HEK293 (cell line): Measurements from ENCODE around the gene ZNF471.

Experiments used
- ELK4 ChIP-seq: IDR thresholded peaks from 2 replicates; pipeline ENCODE4 v1.6.1; 2011; ENCODE audit warnings: mild to moderate bottlenecking, low read depth, low read length, borderline replicate concordance
- HIC1 ChIP-seq: fragments of 450-650 bp; formaldehyde crosslinking; IDR thresholded peaks from 2 replicates; pipeline ENCODE4 v1.5.1; 2016; ENCODE audit warnings: missing biosample characterization, missing genetic modification characterization
- KLF1 ChIP-seq: fragments of 450-650 bp; formaldehyde crosslinking; IDR thresholded peaks from 2 replicates; pipeline ENCODE4 v1.5.1; 2016; ENCODE audit warnings: missing biosample characterization, missing genetic modification characterization
- MEIS1 ChIP-seq: sonication (generic); formaldehyde crosslinking; IDR thresholded peaks from 2 replicates; pipeline ENCODE4 v1.8.1; 2022; ENCODE audit warnings: missing genetic modification reagents, mild to moderate bottlenecking, borderline replicate concordance
- PRDM2 ChIP-seq: fragments of 450-650 bp; formaldehyde crosslinking; IDR thresholded peaks from 2 replicates; pipeline ENCODE4 v1.5.1; 2016; ENCODE audit warnings: missing biosample characterization, missing genetic modification characterization, borderline replicate concordance
- PRDM4 ChIP-seq: fragments of 450-650 bp; formaldehyde crosslinking; IDR thresholded peaks from 2 replicates; pipeline ENCODE4 v1.5.1; 2017; ENCODE audit warnings: missing biosample characterization, missing genetic modification characterization
- SALL2 ChIP-seq: fragments of 450-650 bp; formaldehyde crosslinking; IDR thresholded peaks from 2 replicates; pipeline ENCODE4 v1.5.0; 2017; ENCODE audit warnings: missing biosample characterization, mild to moderate bottlenecking, missing genetic modification characterization, borderline replicate concordance
- SP3 ChIP-seq: fragments of 450-650 bp; formaldehyde crosslinking; IDR thresholded peaks from 2 replicates; pipeline ENCODE4 v1.5.1; 2016; ENCODE audit warnings: missing biosample characterization, missing genetic modification characterization
- YY2 ChIP-seq: fragments of 450-650 bp; formaldehyde crosslinking; IDR thresholded peaks from 2 replicates; pipeline ENCODE4 v1.5.1; 2016; ENCODE audit warnings: missing biosample characterization, missing genetic modification characterization
- ZBTB21 ChIP-seq: fragments of 450-650 bp; formaldehyde crosslinking; IDR thresholded peaks from 2 replicates; pipeline ENCODE4 v1.5.1; 2017; ENCODE audit warnings: missing biosample characterization, missing genetic modification characterization
- ZBTB7A ChIP-seq: fragments of 450-650 bp; formaldehyde crosslinking; IDR thresholded peaks from 2 replicates; pipeline ENCODE4 v1.5.1; 2016; ENCODE audit warnings: low read depth, missing biosample characterization, missing genetic modification characterization
- ZNF146 ChIP-seq: fragments of 450-650 bp; formaldehyde crosslinking; IDR thresholded peaks from 2 replicates; pipeline ENCODE4 v1.5.1; 2016; ENCODE audit warnings: missing biosample characterization, missing genetic modification characterization
- ZNF169 ChIP-seq: fragments of 450-650 bp; formaldehyde crosslinking; IDR thresholded peaks from 2 replicates; pipeline ENCODE4 v1.5.1; 2016; ENCODE audit warnings: missing biosample characterization, missing genetic modification characterization
- ZNF175 ChIP-seq: fragments of 450-650 bp; formaldehyde crosslinking; IDR thresholded peaks from 2 replicates; pipeline ENCODE4 v1.5.1; 2016; ENCODE audit warnings: missing biosample characterization, missing genetic modification characterization
- ZNF341 ChIP-seq: fragments of 450-650 bp; formaldehyde crosslinking; IDR thresholded peaks from 2 replicates; pipeline ENCODE4; 2016; ENCODE audit warnings: low read depth, missing biosample characterization, missing genetic modification characterization
- ZNF404 ChIP-seq: fragments of 450-650 bp; formaldehyde crosslinking; IDR thresholded peaks from 2 replicates; pipeline ENCODE4 v1.5.1; 2017; ENCODE audit warnings: missing biosample characterization, missing genetic modification characterization
- ZNF610 ChIP-seq: fragments of 450-650 bp; formaldehyde crosslinking; IDR thresholded peaks from 2 replicates; pipeline ENCODE4 v1.5.1; 2016; ENCODE audit warnings: missing biosample characterization, missing genetic modification characterization, borderline replicate concordance
- ZNF621 ChIP-seq: fragments of 450-650 bp; formaldehyde crosslinking; IDR thresholded peaks from 2 replicates; pipeline ENCODE4 v1.5.1; 2017; ENCODE audit warnings: missing biosample characterization, missing genetic modification characterization
- ZNF629 ChIP-seq: fragments of 450-650 bp; formaldehyde crosslinking; IDR thresholded peaks from 2 replicates; pipeline ENCODE4 v1.5.1; 2017; ENCODE audit warnings: missing biosample characterization, missing genetic modification characterization
- ZNF639 ChIP-seq: fragments of 450-650 bp; formaldehyde crosslinking; IDR thresholded peaks from 2 replicates; pipeline ENCODE4 v1.5.1; 2016; ENCODE audit warnings: missing biosample characterization, missing genetic modification characterization
- TF ChIP-seq, protein P1 (sequence below): fragments of 450-650 bp; formaldehyde crosslinking; IDR thresholded peaks from 2 replicates; pipeline ENCODE4 v1.5.1; 2016; ENCODE audit warnings: missing biosample characterization, missing genetic modification characterization
- TF ChIP-seq, protein P2 (sequence below): fragments of 450-650 bp; formaldehyde crosslinking; IDR thresholded peaks from 2 replicates; pipeline ENCODE4 v1.5.1; 2017; ENCODE audit warnings: missing biosample characterization, missing genetic modification characterization

Gene ZNF471

DNA sequence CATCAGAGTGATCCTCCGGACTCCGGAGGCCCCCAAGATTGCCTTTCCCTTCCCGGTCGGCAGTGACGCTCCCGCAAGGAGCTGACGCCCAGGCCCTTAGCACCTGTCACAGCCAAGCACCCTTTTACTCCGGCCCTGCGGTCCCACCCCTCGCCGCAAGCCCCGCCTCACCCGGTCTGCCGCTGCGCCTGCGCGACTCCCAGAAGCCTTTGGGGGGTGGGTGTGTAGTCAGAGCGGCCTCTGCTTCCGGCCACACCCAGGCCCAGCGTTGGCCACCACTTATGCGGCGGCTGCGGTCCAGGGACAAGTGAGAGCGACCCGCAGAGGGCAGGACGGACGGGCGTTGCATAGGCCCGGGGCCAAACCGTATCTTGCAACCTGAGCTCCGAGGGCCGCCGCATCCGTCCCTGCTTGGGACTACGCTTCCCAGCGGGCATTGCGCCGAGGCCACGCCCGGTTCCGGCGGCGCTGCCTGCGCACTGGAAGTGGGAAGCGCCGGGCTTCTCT lies 30.7 kb downstream of the ZNF471 start (continued):
- TF ChIP-seq, protein P1, sequence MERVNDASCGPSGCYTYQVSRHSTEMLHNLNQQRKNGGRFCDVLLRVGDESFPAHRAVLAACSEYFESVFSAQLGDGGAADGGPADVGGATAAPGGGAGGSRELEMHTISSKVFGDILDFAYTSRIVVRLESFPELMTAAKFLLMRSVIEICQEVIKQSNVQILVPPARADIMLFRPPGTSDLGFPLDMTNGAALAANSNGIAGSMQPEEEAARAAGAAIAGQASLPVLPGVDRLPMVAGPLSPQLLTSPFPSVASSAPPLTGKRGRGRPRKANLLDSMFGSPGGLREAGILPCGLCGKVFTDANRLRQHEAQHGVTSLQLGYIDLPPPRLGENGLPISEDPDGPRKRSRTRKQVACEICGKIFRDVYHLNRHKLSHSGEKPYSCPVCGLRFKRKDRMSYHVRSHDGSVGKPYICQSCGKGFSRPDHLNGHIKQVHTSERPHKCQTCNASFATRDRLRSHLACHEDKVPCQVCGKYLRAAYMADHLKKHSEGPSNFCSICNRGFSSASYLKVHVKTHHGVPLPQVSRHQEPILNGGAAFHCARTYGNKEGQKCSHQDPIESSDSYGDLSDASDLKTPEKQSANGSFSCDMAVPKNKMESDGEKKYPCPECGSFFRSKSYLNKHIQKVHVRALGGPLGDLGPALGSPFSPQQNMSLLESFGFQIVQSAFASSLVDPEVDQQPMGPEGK (tag by site-specific recombination): peak; percentile 31; the same call in 1 of the 2 replicates
- 0 out of 2 replicates have a peak, but pooled peaks have one; percentile 19 for TF ChIP-seq ZBTB21 (tag by site-specific recombination)
- TF ChIP-seq, protein P2, sequence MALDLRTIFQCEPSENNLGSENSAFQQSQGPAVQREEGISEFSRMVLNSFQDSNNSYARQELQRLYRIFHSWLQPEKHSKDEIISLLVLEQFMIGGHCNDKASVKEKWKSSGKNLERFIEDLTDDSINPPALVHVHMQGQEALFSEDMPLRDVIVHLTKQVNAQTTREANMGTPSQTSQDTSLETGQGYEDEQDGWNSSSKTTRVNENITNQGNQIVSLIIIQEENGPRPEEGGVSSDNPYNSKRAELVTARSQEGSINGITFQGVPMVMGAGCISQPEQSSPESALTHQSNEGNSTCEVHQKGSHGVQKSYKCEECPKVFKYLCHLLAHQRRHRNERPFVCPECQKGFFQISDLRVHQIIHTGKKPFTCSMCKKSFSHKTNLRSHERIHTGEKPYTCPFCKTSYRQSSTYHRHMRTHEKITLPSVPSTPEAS: no peak
- peak; percentile 99 for TF ChIP-seq SP3 (tag by site-specific recombination)
- no peak for TF ChIP-seq PRDM4 (tag by site-specific recombination)
- TF ChIP-seq ZNF621 (tag by site-specific recombination): no peak
- no peak for TF ChIP-seq PRDM2 (tag by site-specific recombination)
- no peak for TF ChIP-seq ZNF404 (tag by site-specific recombination)
- TF ChIP-seq ZNF639: no peak
- TF ChIP-seq ZNF629 (tag by site-specific recombination): peak; percentile 12; the same call in 1 of the 2 replicates
- no peak for TF ChIP-seq ZNF341
- TF ChIP-seq SALL2 (tag by site-specific recombination): no peak
- no peak for TF ChIP-seq ZNF146 (tag by site-specific recombination)
- no peak for TF ChIP-seq ZBTB7A
- TF ChIP-seq ZNF175: no peak
- no peak for TF ChIP-seq HIC1 (tag by site-specific recombination)
- 0 out of 2 replicates have a peak, but pooled peaks have one; percentile 69 for TF ChIP-seq ELK4
- TF ChIP-seq ZNF610: peak; percentile 83; the same call in 1 of the 2 replicates
- TF ChIP-seq YY2 (tag by site-specific recombination): peak; percentile 26; the same call in 1 of the 2 replicates
- no peak for TF ChIP-seq ZNF169 (tag by site-specific recombination)
- TF ChIP-seq MEIS1 (CRISPR knock-in tag): no peak
- peak; percentile 93 for TF ChIP-seq KLF1 (tag by site-specific recombination)
